Activated naive CD4-positive, alpha-beta T cell (primary cell): ENCODE measurements around the gene MACROH2A1.

Source experiments
- DNase-seq, 4 experiments: peaks; one replicate each; lab custom pipeline; 2025; lab: John Stamatoyannopoulos, UW

MACROH2A1 gene

GRCh38 chr5:135397084-135397483, 1.9 kb downstream of the MACROH2A1 start:
- no peak for DNase-seq

- DNase-seq, result no peak
Measured at GRCh38 chr5:135396459-135397055, 2.5 kb downstream of the MACROH2A1 start.

- DNase-seq, result no peak
Measured at GRCh38 chr5:135395866-135396265, 3.2 kb downstream of the MACROH2A1 start.

GRCh38 chr5:135395451-135395850, 3.6 kb downstream of the MACROH2A1 start:
- no peak for DNase-seq

- DNase-seq, result no peak
Measured at GRCh38 chr5:135394095-135394494, 4.9 kb downstream of the MACROH2A1 start.

GRCh38 chr5:135393691-135394090, 5.3 kb downstream of the MACROH2A1 start:
- no peak for DNase-seq

- no peak for DNase-seq
Measured at GRCh38 chr5:135393229-135393628, 5.8 kb downstream of the MACROH2A1 start.

GRCh38 chr5:135392256-135392655, 6.8 kb downstream of the MACROH2A1 start:
- DNase-seq, result no peak

GRCh38 chr5:135391869-135392255, 7.2 kb downstream of the MACROH2A1 start:
- no peak for DNase-seq

GRCh38 chr5:135391116-135391868, 7.7 kb downstream of the MACROH2A1 start:
- DNase-seq, result no peak

GRCh38 chr5:135388860-135389435, 10.1 kb downstream of the MACROH2A1 start:
- no peak for DNase-seq

GRCh38 chr5:135387629-135387960, 11.4 kb downstream of the MACROH2A1 start:
- no peak for DNase-seq

- no peak for DNase-seq
Measured at GRCh38 chr5:135386886-135387628, 12.0 kb downstream of the MACROH2A1 start.

- no peak for DNase-seq
Measured at GRCh38 chr5:135386096-135386495, 12.9 kb downstream of the MACROH2A1 start.

GRCh38 chr5:135385576-135385975, 13.5 kb downstream of the MACROH2A1 start:
- DNase-seq, result no peak

GRCh38 chr5:135384898-135385297, 14.1 kb downstream of the MACROH2A1 start:
- DNase-seq, result no peak

GRCh38 chr5:135383803-135384495, 15.1 kb downstream of the MACROH2A1 start:
- no peak for DNase-seq

- DNase-seq, result no peak
Measured at GRCh38 chr5:135382981-135383380, 16.1 kb downstream of the MACROH2A1 start.

- DNase-seq, result no peak
Measured at GRCh38 chr5:135382106-135382790, 16.8 kb downstream of the MACROH2A1 start.

GRCh38 chr5:135379046-135379654, 19.9 kb downstream of the MACROH2A1 start:
- DNase-seq, result no peak
